ENCODE results near the gene OSER1.
A peak's percentile ranks its signal among the peaks of the same experiment; 100 is the strongest.
"Not testable (repeated sequence)": the region's sequence is repeated elsewhere in the genome, so short reads cannot be mapped to it uniquely, and the experiment has no call there.

Gene OSER1

DNA sequence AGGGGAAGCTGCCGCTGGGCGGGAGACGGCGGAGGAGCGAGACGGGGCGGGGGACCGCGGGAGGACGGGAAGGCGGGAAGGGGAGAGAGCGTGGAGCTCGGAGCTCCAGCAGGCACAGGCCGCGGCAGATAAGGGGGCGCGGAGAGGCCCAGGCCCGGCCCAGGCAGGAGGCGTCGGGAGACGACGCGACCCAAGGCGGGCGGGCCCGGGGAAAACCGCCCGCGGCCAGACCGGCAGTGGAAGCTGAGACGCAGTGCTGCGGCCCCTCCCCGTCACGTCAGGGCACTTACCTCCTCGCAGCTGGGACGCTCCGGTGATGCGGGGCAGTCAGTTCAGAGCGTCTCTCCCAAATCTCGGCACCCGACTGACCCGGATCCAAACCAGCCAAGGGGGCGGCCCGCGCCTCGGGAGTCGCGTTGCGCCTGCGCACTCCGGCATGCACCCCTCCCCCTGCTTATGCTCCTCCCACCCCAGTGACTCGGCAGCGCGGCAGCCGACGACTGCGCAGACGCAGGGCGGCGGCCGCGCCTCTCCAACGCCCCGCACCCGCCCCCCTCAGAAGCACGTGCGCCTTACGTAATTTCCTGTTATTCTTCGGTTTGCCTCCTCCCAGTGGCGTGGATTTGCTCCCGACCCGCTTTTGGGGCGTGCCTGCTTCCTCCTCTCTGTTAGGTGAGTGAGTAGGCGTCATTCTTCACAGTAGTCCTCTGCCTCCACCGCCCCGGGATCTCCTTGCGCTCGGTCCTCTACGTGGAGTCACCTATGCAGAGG lies at the start of gene OSER1:
Gene OSER1 (minus strand): TSS at position 366 of the 771 bp plus-strand sequence. CDS start 3,814 bp downstream, outside the sequence.
- DNase-seq = peak; percentile 97

DNA sequence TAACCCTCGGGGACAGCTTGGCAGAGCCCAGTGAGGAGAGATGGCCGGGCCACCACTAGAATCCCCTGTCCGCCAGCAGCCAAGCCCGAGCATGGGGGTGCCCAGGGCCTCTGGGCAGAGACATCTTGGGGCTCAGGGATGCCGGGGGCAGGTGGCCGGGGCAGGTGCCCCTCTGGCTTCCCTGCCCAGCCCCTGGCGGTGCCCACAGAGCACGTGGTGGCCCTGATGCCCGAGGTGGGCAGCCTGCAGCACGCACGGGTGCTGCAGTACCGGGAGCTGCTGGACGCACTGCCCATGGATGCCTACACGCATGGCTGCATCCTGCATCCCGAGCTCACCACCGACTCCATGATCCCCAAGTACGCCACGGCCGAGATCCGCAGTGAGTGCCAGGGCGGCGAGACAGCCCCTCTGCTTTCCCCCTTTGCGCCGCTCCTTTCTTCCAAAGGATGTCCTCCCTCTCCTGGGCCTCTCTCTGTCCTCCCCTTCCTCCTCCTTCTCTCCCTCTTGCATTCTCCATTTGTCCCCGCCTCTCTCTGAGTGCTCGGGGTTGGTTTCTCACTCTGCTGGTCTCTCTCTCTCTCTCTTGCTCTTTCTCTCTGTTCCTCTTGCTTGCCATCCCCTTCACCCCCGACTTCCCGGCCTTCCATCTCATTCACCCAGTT lies 47.8 kb upstream of the OSER1 start:
- no peak for DNase-seq

DNA sequence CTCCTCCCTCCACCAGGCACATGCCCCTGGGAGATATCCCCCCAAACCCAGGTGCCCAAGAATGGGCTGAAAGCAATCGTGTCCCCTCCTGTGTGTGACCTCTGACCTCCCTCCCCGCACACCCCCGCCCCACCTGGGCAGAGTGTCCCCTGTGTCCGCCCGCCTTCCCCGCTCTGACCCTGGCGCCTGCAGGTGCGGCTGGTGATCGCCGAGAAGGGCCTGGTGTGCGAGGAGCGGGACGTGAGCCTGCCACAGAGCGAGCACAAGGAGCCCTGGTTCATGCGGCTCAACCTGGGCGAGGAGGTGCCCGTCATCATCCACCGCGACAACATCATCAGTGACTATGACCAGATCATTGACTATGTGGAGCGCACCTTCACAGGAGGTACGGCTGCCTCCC lies 46.4 kb upstream of the OSER1 start:
- no peak for DNase-seq

DNA sequence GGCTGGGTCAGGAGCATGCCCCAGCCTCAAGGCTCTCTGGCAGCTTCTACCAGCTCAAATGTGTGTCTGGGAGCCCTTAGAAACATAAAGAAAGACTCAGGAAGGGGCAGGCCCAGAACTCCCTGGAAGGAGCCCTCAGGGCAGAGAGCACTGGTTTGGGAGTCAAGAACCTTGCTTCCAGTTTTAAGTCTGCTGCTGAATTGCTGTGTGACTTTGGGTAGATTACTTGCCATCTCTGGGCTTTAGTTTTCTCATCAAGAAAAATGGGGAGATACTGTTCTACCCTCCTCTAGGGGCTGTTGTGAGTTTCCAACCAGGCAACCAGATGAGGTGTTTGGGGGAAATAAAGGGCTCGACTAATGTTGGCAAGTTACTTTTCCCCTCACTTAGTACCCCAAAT lies 45.4 kb upstream of the OSER1 start:
- no peak for DNase-seq

DNA sequence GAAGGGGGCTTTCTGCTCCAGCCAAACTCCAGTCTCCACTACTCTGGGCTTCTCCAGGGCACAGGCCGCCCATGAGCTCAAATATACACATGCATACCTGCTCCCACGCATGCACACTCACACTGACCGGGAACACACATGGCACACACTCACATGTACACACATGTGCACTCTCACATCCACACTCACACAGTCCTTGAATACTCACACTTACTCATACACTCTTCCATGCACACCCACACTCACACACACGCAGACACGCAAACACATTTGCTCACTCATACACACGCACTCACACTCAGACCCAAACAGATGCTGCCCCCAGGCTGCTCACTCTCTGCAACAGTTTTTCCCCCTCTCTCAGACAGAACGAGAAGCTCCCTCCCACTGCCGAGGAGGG lies 43.5 kb upstream of the OSER1 start:
- no peak for DNase-seq

DNA sequence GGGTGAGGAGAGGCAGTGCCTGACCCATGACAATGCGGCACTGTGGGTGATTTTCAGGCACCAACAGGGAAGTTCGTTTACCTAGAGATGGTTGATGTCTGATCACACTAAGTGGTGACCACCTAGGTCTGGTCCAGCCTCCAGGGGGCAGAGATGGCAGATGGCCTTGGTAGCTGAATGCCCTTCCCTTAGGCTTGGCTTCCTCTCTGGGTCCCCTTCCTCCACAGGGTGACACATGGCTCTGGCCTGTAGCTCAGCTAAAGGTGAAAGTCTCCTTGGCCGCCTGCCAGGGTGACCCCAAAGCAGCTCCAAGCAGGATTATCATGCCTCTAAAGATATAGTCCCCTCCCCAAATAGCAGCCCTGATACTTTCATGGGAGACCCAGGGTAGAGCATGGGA lies 43.0 kb upstream of the OSER1 start:
- no peak for DNase-seq

DNA sequence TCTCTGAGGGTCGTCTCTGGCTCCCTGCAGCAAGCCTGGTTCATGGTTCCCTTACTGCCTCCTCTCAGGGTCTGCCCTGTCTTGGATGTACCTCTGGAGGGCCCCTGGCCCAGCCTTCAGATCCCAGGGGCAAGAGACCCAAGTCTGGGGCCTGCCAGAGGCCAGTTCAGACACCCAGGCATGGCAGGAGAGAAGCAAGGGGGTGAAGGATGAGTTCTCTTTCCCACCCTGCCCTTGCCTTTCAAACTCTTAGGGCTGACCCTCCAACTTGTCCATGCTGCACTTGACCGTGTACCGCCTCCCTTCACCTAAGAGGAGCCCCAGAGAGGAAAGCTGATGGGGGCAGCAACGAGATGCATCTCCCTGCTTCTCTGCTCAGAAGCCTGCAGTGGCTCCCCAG lies 40.7 kb upstream of the OSER1 start:
- no peak for DNase-seq

DNA sequence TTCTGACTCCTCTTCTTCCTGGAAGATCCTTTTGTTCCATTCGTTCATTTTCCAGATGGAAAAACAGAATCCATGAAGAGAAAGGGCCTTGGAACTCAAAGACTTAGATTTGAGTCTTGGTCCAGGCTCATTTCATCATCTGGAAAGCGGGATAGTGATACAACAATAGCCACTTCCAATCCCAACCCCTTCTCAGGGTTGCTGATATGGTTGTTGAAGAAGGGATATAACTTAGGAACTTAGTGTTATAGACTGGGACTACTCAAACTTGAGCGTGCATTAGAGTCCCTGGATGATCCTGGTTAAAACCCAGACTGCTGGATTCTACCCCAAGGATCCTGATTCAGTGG lies 37.8 kb upstream of the OSER1 start:
- DNase-seq = no peak

DNA sequence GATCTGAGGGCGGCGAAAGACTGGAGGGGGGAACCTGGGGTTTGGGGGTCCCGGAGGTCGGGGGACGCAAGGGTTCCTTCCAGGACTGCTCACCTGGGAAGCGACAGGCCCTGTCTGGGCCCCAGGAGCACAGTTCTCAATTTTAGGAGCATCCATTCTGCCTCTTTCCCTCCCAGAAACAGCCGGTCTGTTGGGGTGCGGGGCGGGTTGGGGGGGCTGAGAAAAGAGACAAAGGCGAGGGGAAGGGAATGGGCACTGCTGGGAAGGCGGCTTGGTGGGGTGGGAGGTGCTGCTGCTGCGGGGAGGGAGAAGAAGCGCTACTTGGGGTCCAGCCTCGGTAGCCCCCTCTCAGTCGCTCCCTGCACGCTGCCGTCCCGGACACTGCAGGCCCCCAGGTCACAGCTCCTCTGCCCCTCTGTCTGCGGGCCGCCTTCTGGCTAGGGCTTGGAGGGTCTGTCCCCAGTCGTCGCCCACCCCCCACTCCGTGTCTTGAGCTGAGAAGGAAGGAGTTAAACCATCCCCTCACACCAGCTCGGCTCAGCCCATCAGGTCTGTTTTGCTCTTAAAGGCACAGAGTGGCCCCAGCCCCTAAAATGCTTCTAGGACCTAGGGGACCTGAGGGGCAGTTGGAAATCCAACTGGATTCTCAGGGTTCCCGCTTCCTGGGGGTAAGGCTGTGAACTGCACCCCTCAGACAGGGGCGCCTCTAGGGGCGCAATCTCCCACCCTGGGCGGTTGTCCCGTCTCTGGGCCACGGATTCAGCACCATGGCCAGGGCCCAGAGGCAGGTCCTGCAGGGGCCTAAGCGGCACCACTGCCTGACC lies 37.2 kb upstream of the OSER1 start:
- peak; percentile 20 for DNase-seq

DNA sequence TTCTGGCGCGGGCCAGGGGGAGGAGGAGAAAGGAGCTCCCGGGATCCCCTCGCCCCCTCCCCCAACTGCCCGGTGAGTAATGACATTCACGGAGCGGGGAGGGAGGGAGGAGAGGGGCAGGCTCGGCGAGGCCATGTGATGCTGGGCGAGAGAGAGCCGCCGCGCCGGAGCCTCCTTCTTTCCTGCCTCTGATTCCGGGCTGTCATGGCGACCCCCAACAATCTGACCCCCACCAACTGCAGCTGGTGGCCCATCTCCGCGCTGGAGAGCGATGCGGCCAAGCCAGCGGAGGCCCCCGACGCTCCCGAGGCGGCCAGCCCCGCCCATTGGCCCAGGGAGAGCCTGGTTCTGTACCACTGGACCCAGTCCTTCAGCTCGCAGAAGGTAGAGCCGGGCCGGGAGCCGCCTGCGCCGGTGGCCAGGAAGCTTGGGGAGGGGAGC lies 36.6 kb upstream of the OSER1 start, which contains the start of gene GDAP1L1:
Gene GDAP1L1 (plus strand): TSS at position 178 of the 441 bp plus-strand sequence. CDS start 27 bp downstream, at position 205.
- peak; percentile 12 for DNase-seq

DNA sequence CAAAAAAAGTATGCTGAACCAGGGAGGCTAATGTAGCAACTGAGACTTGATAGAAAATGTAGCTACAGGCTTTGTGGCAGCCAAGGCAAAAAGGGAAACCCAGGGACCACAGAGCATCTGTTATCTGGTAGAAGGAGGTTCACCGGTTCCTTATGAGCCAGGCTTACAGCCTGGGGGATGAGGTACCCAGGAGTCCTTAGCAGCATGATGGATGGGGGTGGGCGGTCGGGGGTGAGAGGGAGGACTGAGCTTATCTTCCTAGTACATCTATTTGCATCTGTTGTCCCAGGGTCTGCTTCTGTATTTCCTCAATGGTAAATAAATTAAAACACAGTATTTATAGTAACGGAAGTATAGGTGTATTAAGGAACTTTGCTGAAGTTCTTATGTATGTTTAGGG lies 35.4 kb upstream of the OSER1 start:
- no peak for DNase-seq

DNA sequence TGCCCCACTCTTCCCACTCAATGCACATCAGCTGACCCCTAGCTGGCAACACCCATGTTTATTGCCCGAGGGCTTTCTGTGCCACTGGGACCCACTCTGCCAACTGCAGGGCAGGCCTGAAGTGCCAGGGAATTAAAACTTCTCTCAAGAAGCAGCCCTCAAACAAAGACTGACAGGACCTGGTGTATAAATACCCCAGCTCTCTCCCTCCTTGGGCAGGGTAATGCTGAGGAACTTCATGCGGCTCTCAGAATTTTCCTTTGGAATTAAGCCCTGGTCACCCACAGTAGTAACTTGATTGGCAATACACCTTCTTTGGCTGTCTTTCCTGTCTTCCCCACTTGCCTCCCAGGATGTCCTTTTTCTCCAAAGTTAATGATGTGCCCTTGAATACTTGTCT lies 31.2 kb upstream of the OSER1 start:
- no peak for DNase-seq

DNA sequence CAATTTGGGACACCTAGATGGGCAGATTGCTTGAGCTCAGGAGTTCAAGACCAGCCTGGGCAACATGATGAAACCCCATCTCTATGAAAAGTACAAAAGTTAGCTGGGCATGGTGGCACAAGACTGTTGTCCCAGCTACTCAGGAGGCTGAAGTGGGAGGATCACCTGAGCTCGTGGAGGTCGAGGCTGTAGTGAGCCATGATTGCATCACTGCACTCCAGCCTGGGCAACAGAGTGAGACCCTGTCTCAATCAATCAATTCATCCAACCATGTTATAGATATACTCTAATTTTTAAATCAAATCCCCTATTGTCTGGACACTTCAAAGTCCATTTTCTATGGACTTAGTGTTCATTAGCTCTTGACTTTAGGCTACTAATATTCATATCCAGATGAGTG lies 26.3 kb upstream of the OSER1 start:
- DNase-seq = not testable (repeated sequence)

DNA sequence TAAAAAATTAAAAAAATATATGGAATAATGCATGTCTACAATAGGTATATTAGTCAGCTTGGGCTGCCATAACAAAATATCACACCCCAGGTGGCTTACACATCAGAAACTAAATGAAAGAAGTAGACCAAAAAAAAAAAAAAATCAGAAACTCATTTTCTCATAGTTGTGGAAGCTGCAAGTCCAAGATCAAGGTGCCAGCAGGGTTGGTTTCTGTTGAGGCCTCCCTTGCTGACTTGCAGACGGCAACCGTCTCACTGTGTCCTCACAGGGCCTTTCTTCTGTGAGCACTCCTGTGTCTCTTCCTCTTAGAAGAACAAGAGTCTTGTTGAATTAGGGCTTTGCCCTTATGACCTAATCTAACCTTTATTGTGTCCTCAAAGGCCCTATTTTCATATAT lies 25.1 kb upstream of the OSER1 start:
- DNase-seq = no peak

DNA sequence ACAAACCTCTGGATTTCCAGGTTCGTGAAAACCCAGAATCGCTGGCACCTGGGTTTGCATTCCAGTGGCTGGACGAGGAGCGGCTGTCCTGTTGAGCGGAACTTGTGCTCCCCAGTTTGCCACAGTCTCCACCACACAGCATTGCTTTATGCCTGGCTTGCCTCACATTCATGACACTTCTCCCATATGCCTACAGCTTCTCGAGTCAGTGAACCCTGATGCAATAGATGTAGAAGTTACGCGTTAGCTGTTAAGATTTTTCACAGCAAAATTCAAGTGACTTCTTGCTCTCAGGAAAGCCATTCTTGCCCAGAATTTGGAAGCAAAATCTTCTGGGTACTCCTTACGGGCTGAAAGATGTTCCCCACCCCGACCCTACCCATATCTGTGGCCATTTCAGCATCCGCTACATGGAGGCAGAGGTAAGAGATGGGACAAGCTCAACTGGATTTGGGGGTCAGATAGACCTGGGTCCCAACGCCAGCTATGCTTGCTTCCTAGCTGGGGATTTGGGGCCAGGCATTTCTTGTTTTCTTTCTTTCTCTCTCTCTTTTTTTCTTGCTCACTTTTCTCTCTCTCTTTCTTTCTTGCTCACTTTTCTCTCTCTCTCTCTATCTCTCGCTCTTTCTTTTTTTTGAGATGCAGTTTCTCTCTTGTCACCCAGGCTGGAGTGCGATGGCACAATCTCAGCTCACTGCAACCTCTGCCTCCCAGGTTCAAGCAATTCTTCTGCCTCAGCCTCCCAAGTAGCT lies 24.2 kb upstream of the OSER1 start:
- no peak for DNase-seq

DNA sequence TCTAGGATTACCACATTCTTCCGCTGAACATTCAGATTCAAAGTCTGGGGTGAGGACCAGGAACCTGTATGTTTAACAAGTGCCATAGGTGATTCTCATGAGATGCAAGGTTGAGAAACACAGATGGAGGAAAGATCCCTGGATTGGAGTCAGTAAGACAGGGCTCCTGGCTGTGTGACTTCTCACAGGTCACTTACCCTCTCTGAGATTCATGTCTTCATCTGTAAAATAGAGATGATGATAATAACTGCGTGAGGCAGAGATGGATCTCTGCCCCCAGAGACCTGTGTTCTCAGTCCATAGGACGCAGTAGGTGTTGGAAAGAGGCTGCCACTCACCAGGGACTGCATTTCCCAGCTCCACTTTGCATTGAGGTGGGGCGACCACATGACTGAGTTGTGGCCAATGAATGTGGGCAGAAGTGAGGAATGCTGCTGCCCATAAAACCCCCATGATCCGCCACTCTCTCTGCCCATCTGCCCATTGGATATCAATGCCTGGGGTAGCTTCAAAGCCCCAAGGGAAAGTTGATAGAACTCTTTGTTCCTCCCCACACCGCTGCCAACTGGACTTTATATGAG lies 23.0 kb upstream of the OSER1 start:
- DNase-seq = no peak

DNA sequence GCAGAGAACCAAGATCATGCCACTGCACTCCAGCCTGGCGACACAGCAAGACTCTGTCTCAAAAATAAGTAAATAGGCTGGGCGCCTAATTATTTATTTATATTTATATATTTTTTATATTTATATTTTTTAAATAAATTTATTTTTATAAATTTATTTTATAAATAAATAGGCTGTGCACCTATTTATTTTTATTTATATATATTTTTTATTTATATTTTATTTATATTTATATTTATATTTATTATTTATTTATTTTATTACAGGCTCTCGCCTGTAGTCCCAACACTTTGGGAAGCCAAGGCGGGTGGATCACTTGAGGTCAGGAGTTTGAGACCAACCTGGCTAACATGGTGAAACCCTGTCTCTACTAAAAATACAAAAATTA lies 21.9 kb upstream of the OSER1 start:
- not testable (repeated sequence) for DNase-seq

DNA sequence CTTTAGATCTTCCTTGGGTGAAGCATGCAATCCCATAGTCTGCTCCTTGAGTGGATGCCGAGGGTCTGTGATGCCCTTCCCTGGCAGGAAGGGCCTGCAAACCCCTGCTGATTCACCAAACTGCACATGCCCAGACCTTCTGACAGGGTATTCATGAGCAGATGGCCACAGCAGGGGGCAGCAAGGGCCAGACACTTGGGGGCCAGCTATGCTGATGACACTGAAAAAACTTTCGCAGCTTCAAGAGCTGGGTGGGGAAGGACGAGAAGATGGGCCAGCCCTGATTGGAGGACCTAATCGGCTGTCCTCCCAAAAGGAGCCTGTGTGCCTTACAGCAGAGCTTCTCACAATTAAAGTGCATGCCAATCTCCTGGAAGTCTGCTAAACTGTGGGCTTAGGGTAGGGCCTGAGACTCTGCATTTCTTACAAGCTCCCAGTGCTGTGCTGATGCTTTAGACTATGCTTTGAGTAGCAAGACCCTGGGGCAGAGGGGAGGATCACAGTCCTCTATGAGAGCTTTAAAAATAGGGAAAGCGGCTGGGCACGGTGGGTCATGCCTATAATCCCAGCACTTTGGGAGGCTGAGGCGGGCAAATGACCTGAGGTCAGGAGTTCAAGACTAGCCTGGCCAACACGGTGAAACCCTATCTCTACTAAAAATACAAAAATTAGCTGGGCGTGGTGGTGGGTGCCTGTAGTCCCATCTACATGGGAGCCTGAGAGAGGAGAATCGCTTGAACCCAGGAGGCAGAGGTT lies 21.3 kb upstream of the OSER1 start:
- DNase-seq = no peak

DNA sequence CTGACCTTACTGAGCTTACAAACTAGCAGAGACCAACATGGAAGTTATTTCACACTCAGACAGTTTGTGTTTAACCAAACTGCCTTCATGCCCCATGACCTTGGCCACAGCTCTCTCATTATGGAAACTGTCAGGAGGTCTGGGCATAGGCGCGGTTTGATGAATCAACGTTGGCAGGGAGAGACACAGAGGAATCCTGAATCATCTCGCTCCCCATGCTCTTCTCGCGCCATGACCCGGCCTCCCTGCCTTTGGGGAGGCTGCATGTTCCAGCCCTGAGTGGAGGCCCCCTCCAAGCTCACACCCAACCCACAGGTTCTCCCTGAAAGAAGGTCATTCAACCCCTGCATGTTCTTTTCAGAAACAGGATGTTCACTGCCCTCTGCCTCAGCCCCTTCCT lies 20.6 kb upstream of the OSER1 start:
- DNase-seq = no peak

DNA sequence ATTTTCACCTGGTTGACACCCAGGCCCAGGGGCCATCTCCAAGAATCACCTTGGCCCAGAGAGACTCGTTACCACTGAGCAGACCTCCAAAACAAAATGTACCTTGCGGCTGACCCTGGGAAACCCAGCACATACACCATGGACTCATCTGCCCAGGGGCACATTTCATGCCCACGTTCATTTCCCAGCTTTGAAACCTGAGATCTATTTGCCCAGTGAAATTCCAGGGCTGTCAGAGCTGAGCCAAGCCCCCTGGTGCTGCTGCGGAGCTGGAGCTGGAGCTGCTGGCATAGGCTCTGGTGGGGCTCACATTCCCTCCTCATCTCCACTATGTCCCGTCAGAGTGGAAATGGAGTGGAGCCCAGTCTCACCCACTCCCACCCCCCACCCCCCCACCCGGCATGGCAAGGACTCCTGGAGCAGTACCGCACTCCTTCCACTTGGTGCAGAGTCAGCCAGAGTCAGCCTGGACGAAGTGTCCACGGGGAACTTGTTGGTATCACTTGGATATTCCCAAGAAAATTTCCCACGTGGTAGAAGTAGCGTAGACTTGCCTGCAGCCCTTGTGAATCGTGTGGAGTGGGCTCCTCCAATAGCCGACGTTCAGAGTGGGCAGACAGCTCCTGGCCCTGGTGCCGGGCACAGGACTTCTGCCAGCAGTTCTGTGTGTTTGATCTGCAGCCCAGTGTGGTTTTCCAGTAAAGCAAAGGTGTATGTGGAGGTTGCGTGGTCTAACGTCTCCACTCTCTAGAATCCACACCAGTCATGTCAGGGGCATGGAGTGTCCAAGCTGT lies 18.1 kb upstream of the OSER1 start:
- no peak for DNase-seq

DNA sequence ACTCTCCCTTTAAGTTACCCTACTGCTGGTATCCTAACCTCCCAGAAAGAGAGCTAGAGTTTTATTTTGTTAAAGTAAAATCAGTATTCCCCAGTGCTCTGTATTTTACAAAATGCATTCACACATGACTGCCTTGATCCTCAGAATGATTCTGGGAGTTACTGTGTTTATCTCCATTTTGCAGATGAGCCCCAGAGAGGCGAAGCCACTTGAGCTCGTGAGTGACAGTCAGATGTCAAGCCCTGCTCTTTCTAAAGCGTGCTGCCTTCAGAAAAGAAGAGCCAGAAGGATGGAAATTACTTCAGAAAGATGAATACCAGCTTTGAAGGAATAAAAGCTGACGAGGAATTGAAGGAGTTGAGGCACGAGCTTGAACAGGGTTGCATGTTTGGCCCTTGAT lies 14.1 kb upstream of the OSER1 start:
- DNase-seq = no peak
